Lower leg skin (tissue), 4 donors: ENCODE results near the gene CDH22. TPM values are rescaled to one million over a fixed set of nuclear protein-coding genes. Genes with fewer than 3 reads are reported as not detected.

Experiments used
- DNase-seq, 2 donors: peaks; one replicate each; pipeline ENCODE4 v3.0.0-alpha.2; 2019; ENCODE audit warnings: low spot score in 2 of 2
- H3K4me3 ChIP-seq: fragments of 200-600 bp; sonication (generic); 2 replicates; pipeline ENCODE4 v1.5.1; 2017; ENCODE audit warnings: mild to moderate bottlenecking, low read depth; ENCODE audit not compliant: poor library complexity, severe bottlenecking
- CTCF ChIP-seq, 3 donors: fragments of 450-650 bp; IDR thresholded peaks; one replicate each; pipeline ENCODE4 v1.5.1; 2016; ENCODE audit warnings: antibody characterized with exemption in 3 of 3, mild to moderate bottlenecking in 3 of 3, moderate library complexity in 2 of 3
- POLR2A ChIP-seq, 2 donors: fragments of 450-650 bp; IDR thresholded peaks; one replicate each; pipeline ENCODE4 v1.6.1; 2016 to 2017; ENCODE audit warnings: antibody characterized with exemption in 2 of 2, mild to moderate bottlenecking in 1 of 2, moderate library complexity in 1 of 2
- WGBS, 2 donors: methylation state at CpG; one replicate each; pipeline ENCODE4 v1.1.5; 2018; 5-methylcytosine and 5-hydroxymethylcytosine counted together
- intact Hi-C: fragments of 100-400 bp; cut with DNase I; formaldehyde crosslinking; loops from one replicate; pipeline ENCODE4 v1.15.0; 2023; ENCODE audit warnings: low total_unique reads
- total RNA-seq, 4 donors: library from RNA; depleted of rRNA; stranded (reverse); fragments of >200 nt; gene quantifications; one replicate each; pipeline ENCODE4 v1.1.0, GENCODE V29; 2016

The CDH22 gene
- 1 to 10 TPM; 1.6 to 3.0 (median 2.0) TPM for total RNA-seq

GRCh38 chr20:46308258-46309157, at the start of gene CDH22:
Gene CDH22 (minus strand): TSS chr20:46308498. CDS start chr20:46251294, 57,204 bp downstream.
- DNase-seq = no peak

GRCh38 chr20:46357030-46357514, 48.8 kb upstream of the CDH22 start:
- WGBS, 2 donors = 14 to 21% methylated on average over 13 of the region's 13 CpGs
- no peak for DNase-seq
- intact Hi-C loops = no loop called here
- TF ChIP-seq POLR2A (IDR thresholded peaks at IDR 0.05) (no peak), CTCF (IDR thresholded peaks at IDR 0.05) (no peak)
- H3K4me3 ChIP-seq = no peak overlapping the region

More at GRCh38 chr20:46308258-46309157, at the start of gene CDH22:
- intact Hi-C loops = no loop called here
- WGBS, 2 donors = 6 to 7% methylated on average over 41 to 45 of the region's 74 CpGs
- H3K4me3 ChIP-seq = peak within 1 kb of the TSS; percentile 22
- TF ChIP-seq CTCF (IDR thresholded peaks at IDR 0.05) (no peak), POLR2A (IDR thresholded peaks at IDR 0.05) (no peak)

- 71 to 74% methylated on average over 22 to 23 of the region's 23 CpGs for WGBS, 2 donors
- intact Hi-C loops = no loop called here
- TF ChIP-seq CTCF (IDR thresholded peaks at IDR 0.05) (no peak), POLR2A (IDR thresholded peaks at IDR 0.05) (no peak)
Observed at GRCh38 chr20:46356195-46357029, 48.1 kb upstream of the CDH22 start.

DNA sequence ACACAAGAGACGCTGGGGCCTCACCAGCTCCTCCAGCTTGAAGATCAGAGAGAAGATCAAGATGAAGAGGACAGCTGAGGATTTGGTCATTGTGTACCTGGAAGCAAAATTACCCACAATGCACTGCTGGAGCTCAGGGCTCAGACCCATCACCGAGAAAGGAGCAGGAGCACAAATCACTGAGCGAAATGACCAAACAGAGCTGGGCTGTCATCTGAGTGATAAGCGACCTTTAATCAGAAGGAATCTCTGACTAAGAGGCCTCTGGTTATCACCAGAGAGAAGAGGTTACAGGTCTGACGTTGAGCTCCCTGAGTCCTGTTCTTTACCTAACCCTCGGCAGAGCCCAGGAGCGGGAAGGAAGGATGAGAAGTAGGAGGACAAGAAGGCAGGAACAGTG, 47.5 kb upstream of the CDH22 start:
- no peak for DNase-seq
- WGBS, 2 donors = 86 to 90% methylated on average over 7 of the region's 7 CpGs
- no peak overlapping the region for H3K4me3 ChIP-seq
- intact Hi-C loops = no loop called here
- TF ChIP-seq CTCF (IDR thresholded peaks at IDR 0.05) (no peak), POLR2A (IDR thresholded peaks at IDR 0.05) (no peak)

More at GRCh38 chr20:46356195-46357029, 48.1 kb upstream of the CDH22 start:
- no peak overlapping the region for H3K4me3 ChIP-seq
- no peak for DNase-seq

GRCh38 chr20:46354920-46355654, 46.8 kb upstream of the CDH22 start:
- intact Hi-C loops = no loop called here
- no peak for TF ChIP-seq POLR2A (IDR thresholded peaks at IDR 0.05)
- TF ChIP-seq CTCF (IDR thresholded peaks at IDR 0.05) = no peak
- no peak for DNase-seq
- WGBS, 2 donors = 80 to 84% methylated on average over 20 of the region's 20 CpGs
- H3K4me3 ChIP-seq = no peak overlapping the region
